Liver (tissue), 9 donors: ENCODE measurements around the gene RAB18. TPM values are rescaled to one million over a fixed set of nuclear protein-coding genes. Genes with fewer than 3 reads are reported as not detected.

Experiments used
- DNase-seq: peaks from one replicate; pipeline ENCODE4 v3.0.0-alpha.2; 2017; ENCODE audit warnings: low spot score
- H3K27ac ChIP-seq, 2 donors: one replicate each; pipeline ENCODE4 v1.7.0; 2013; ENCODE audit warnings: inconsistent platforms in 2 of 2, low read length in 2 of 2, control low read depth in 1 of 2, low read depth in 1 of 2, mild to moderate bottlenecking in 1 of 2
- H3K27me3 ChIP-seq, 4 donors: one replicate each; pipeline versions ENCODE4 v1.6.1 to v1.7.0; 2013; ENCODE audit warnings: low read length in 3 of 4, inconsistent platforms in 1 of 4, mild to moderate bottlenecking in 1 of 4, moderate library complexity in 1 of 4; ENCODE audit not compliant: control insufficient read depth in 4 of 4, insufficient read depth in 4 of 4
- H3K36me3 ChIP-seq, 4 donors: one replicate each; pipeline versions ENCODE4 v1.6.1 to v1.7.0; 2013; ENCODE audit warnings: low read length in 3 of 4, mild to moderate bottlenecking in 3 of 4, low read depth in 1 of 4, moderate library complexity in 1 of 4; ENCODE audit not compliant: control insufficient read depth in 4 of 4, insufficient read depth in 3 of 4
- H3K4me1 ChIP-seq, 4 donors: one replicate each; pipeline versions ENCODE4 v1.6.1 to v1.7.0; 2013; ENCODE audit warnings: low read length in 3 of 4, mild to moderate bottlenecking in 3 of 4, moderate library complexity in 1 of 4; ENCODE audit not compliant: control insufficient read depth in 4 of 4, insufficient read depth in 4 of 4
- H3K4me3 ChIP-seq, 3 donors: one replicate each; pipeline versions ENCODE4 v1.6.1 to v1.7.0; 2013; ENCODE audit warnings: low read length in 3 of 3, control low read depth in 1 of 3, low read depth in 1 of 3, mild to moderate bottlenecking in 1 of 3
- H3K9ac ChIP-seq, 2 donors: one replicate each; pipeline ENCODE4 v1.7.0; 2013; ENCODE audit warnings: low read length in 2 of 2, mild to moderate bottlenecking in 2 of 2, moderate library complexity in 2 of 2, control low read depth in 1 of 2, low read depth in 1 of 2
- H3K9me3 ChIP-seq, 4 donors: one replicate each; pipeline versions ENCODE4 v1.6.1 to v1.7.0; 2013; ENCODE audit warnings: low read length in 3 of 4; ENCODE audit not compliant: control insufficient read depth in 4 of 4
- ATF3 ChIP-seq: IDR thresholded peaks from 2 replicates; pipeline ENCODE4 v1.6.1; 2016; ENCODE audit warnings: antibody characterized with exemption
- CTCF ChIP-seq: fragments of 150-350 bp; IDR thresholded peaks from 2 replicates; pipeline ENCODE4 v1.5.1; 2017; ENCODE audit warnings: improper control_type of control experiment, low read depth, low read length; ENCODE audit not compliant: missing input control
- EGR1 ChIP-seq, 2 donors: IDR thresholded peaks; 2 replicates each; pipeline ENCODE4 v1.6.1; 2016 to 2018; ENCODE audit warnings: antibody characterized with exemption in 2 of 2, low read depth in 2 of 2
- FOXA1 ChIP-seq: IDR thresholded peaks from 2 replicates; pipeline ENCODE4 v1.6.1; 2016; ENCODE audit warnings: antibody characterized with exemption
- FOXA2 ChIP-seq: IDR thresholded peaks from 2 replicates; pipeline ENCODE4 v1.6.1; 2016; ENCODE audit warnings: antibody characterized with exemption
- GABPA ChIP-seq, 2 donors: IDR thresholded peaks in 1 of 2; conservative IDR thresholded peaks in 1 of 2; 2 replicates each; pipeline ENCODE4 v1.6.1; 2016; ENCODE audit warnings: antibody characterized with exemption in 2 of 2, mild to moderate bottlenecking in 1 of 2, moderate library complexity in 1 of 2
- HNF4A ChIP-seq, 2 donors: conservative IDR thresholded peaks; 2 replicates each; pipeline ENCODE4 v1.6.1; 2016; ENCODE audit warnings: antibody characterized with exemption in 2 of 2, mild to moderate bottlenecking in 2 of 2
- HNF4G ChIP-seq: IDR thresholded peaks from 2 replicates; pipeline ENCODE4 v1.6.1; 2016; ENCODE audit warnings: antibody characterized with exemption
- JUND ChIP-seq, 2 donors: IDR thresholded peaks; 2 replicates each; pipeline ENCODE4 v1.6.1; 2016; ENCODE audit warnings: antibody characterized with exemption in 2 of 2
- MAX ChIP-seq: IDR thresholded peaks from 2 replicates; pipeline ENCODE4 v1.6.1; 2016; ENCODE audit warnings: antibody characterized with exemption
- NR2F2 ChIP-seq: IDR thresholded peaks from 2 replicates; pipeline ENCODE4 v1.6.1; 2016; ENCODE audit warnings: antibody characterized with exemption
- RAD21 ChIP-seq, 2 donors: IDR thresholded peaks; 2 replicates each; pipeline ENCODE4 v1.6.1; 2016; ENCODE audit warnings: antibody characterized with exemption in 2 of 2, mild to moderate bottlenecking in 2 of 2
- REST ChIP-seq: IDR thresholded peaks from 2 replicates; pipeline ENCODE4 v1.6.1; 2016; ENCODE audit warnings: antibody characterized with exemption, mild to moderate bottlenecking
- RXRA ChIP-seq, 2 donors: IDR thresholded peaks; 2 replicates each; pipeline ENCODE4 v1.6.1; 2017 to 2018; ENCODE audit warnings: antibody characterized with exemption in 2 of 2, mild to moderate bottlenecking in 1 of 2
- SP1 ChIP-seq: IDR thresholded peaks from 2 replicates; pipeline ENCODE4 v1.6.1; 2018; ENCODE audit warnings: antibody characterized with exemption, mild to moderate bottlenecking
- TAF1 ChIP-seq: conservative IDR thresholded peaks from 2 replicates; pipeline ENCODE4 v1.6.1; 2016; ENCODE audit warnings: antibody characterized with exemption, mild to moderate bottlenecking
- YY1 ChIP-seq: IDR thresholded peaks from 2 replicates; pipeline ENCODE4 v1.6.1; 2016; ENCODE audit warnings: antibody characterized with exemption, mild to moderate bottlenecking
- ZBTB33 ChIP-seq: IDR thresholded peaks from 2 replicates; pipeline ENCODE4 v1.6.1; 2016; ENCODE audit warnings: antibody characterized with exemption
- WGBS: extraction: QIAGEN DNeasy Blood & Tissue Kit; methylation state at CpG from one replicate; pipeline ENCODE4 v1.1.7; 2013; 5-methylcytosine and 5-hydroxymethylcytosine counted together
- polyA plus RNA-seq, 2 donors: library from polyadenylated mRNA; stranded (reverse) in 1 of 2; unstranded in 1 of 2; fragments of 200-250 nt in 1 of 2; fragments of >200 nt in 1 of 2; fragmentation: Nextera tagmentation in 1 of 2; extraction: Ambion mirVana in 1 of 2; gene quantifications; one replicate each; pipeline versions ENCODE4 v1.2.1 to v1.2.3, GENCODE V29; 2013 to 2015
- total RNA-seq, 2 donors: library from RNA; depleted of rRNA; stranded (reverse); fragments of >200 nt; gene quantifications; one replicate each; pipeline ENCODE4 v1.2.3, GENCODE V29; 2014
- donor health status: healthy.
- donor health status: healthy.
- donor health status: healthy.
- donor health status: healthy.
- donor health status: healthy.

Gene RAB18
- total and polyA plus RNA-seq, 4 donors, result 19.8 to 57.8 (median 25.2) TPM

GRCh38 chr10:27581225-27581624, 77.1 kb downstream of the RAB18 start:
- Histone ChIP-seq H3K27me3 (no peaks in the 10 kb centered on the region), H3K4me1 (no peaks in the 10 kb centered on the region), H3K4me3 (no peak overlapping the region), H3K27ac (no peak overlapping the region), H3K9ac (no peak overlapping the region), H3K36me3 (peaks cover 0 to 3% (median 0%) of the 10 kb centered on the region in 4 donors), H3K9me3 (peaks cover 0 to 3% (median 0%) of the 10 kb centered on the region in 4 donors)
- DNase-seq, result no peak
- TF ChIP-seq HNF4A (conservative IDR thresholded peaks at IDR 0.05) (no peak), FOXA1 (no peak), ZBTB33 (no peak), MAX (no peak)
- WGBS, result 83% methylated on average over 4 of the region's 4 CpGs

- Histone ChIP-seq H3K9ac (no peak overlapping the region), H3K27me3 (peaks cover 0 to 3% (median 0%) of the 10 kb centered on the region in 4 donors), H3K9me3 (peaks cover 0 to 3% (median 0%) of the 10 kb centered on the region in 4 donors), H3K4me1 (no peaks in the 10 kb centered on the region), H3K27ac (no peak overlapping the region), H3K36me3 (no peaks in the 10 kb centered on the region), H3K4me3 (no peak overlapping the region)
- WGBS, result 89% methylated on average over 2 of the region's 2 CpGs
- no peak for TF ChIP-seq YY1
- no peak for TF ChIP-seq GABPA (IDR thresholded peaks at IDR 0.05 in 1 of 2, conservative IDR thresholded peaks at IDR 0.05 in 1 of 2)
- TF ChIP-seq TAF1, result no peak
- TF ChIP-seq ZBTB33, result no peak
- TF ChIP-seq HNF4A (conservative IDR thresholded peaks at IDR 0.05), result no peak
- no peak for TF ChIP-seq CTCF
- no peak for TF ChIP-seq EGR1 (IDR thresholded peaks at IDR 0.05; ENCODE audit: low read depth in 2 of 2)
- TF ChIP-seq FOXA1, result no peak
- TF ChIP-seq ATF3, result no peak
- TF ChIP-seq JUND (IDR thresholded peaks at IDR 0.05), result no peak
- TF ChIP-seq MAX, result no peak
- no peak for TF ChIP-seq SP1
- TF ChIP-seq RXRA (IDR thresholded peaks at IDR 0.05), result no peak
- no peak for TF ChIP-seq FOXA2
- no peak for TF ChIP-seq REST
- TF ChIP-seq RAD21 (IDR thresholded peaks at IDR 0.05), result no peak
- TF ChIP-seq NR2F2, result no peak
- no peak for TF ChIP-seq HNF4G
- no peak for DNase-seq
Measured at GRCh38 chr10:27584302-27584701, 80.2 kb downstream of the RAB18 start.
